ENCODE results near the gene AMIGO3.

- TF ChIP-seq POLR2AphosphoS5 (IDR thresholded peaks at IDR 0.05), result no peak
- TF ChIP-seq CTCF (IDR thresholded peaks at IDR 0.05), result no peak
- TF ChIP-seq POLR2A (IDR thresholded peaks at IDR 0.05), result no peak
These were observed 42.2 kb upstream of the AMIGO3 start for GRCh38 chr3:49761661-49762060.

Data from prostate gland (tissue), 2 donors.